Measurements from ENCODE around the gene ORC4.

GRCh38 chr2:148022882-148023281 lies 2.3 kb upstream of the ORC4 start:
- TF ChIP-seq CTCF (IDR thresholded peaks at IDR 0.05; ENCODE audit: low read length) = no peak
- TF ChIP-seq EZH2 (IDR thresholded peaks at IDR 0.05; ENCODE audit: borderline replicate concordance, low read length) = no peak

All from OCI-LY1 (cell line).